Measurements from ENCODE around the gene NPC2.

NPC2 gene

GRCh38 chr14:74518221-74518620 lies 25.1 kb upstream of the NPC2 start:
- no peak for DNase-seq

GRCh38 chr14:74517731-74518130 lies 24.6 kb upstream of the NPC2 start:
- DNase-seq, result no peak

- DNase-seq, result no peak
Observed at GRCh38 chr14:74516451-74517160, 23.5 kb upstream of the NPC2 start.

- DNase-seq, result no peak
Observed at GRCh38 chr14:74515891-74516412, 22.8 kb upstream of the NPC2 start.

GRCh38 chr14:74514471-74514941 lies 21.4 kb upstream of the NPC2 start:
- DNase-seq, result no peak

- no peak for DNase-seq
Observed at GRCh38 chr14:74511966-74512830, 19.1 kb upstream of the NPC2 start.

GRCh38 chr14:74510959-74511409 lies 17.9 kb upstream of the NPC2 start:
- DNase-seq, result no peak

- no peak for DNase-seq
Observed at GRCh38 chr14:74510223-74510931, 17.3 kb upstream of the NPC2 start.

GRCh38 chr14:74509587-74510222 lies 16.6 kb upstream of the NPC2 start:
- no peak for DNase-seq

- DNase-seq, result no peak
Observed at GRCh38 chr14:74508844-74509428, 15.8 kb upstream of the NPC2 start.

GRCh38 chr14:74508292-74508731 lies 15.2 kb upstream of the NPC2 start:
- peak; percentile 73 for DNase-seq

GRCh38 chr14:74507840-74508239 lies 14.7 kb upstream of the NPC2 start:
- no peak for DNase-seq

GRCh38 chr14:74507085-74507484 lies 14.0 kb upstream of the NPC2 start:
- DNase-seq, result no peak

GRCh38 chr14:74506411-74506851 lies 13.3 kb upstream of the NPC2 start:
- no peak for DNase-seq

- DNase-seq, result no peak
Observed at GRCh38 chr14:74505831-74506230, 12.7 kb upstream of the NPC2 start.

GRCh38 chr14:74504874-74505720 lies 12.0 kb upstream of the NPC2 start:
- no peak for DNase-seq

- DNase-seq, result no peak
Observed at GRCh38 chr14:74504412-74504811, 11.3 kb upstream of the NPC2 start.

GRCh38 chr14:74503938-74504335 lies 10.8 kb upstream of the NPC2 start:
- no peak for DNase-seq

- DNase-seq, result no peak
Observed at GRCh38 chr14:74503291-74503937, 10.3 kb upstream of the NPC2 start.

GRCh38 chr14:74502236-74503019 lies 9.3 kb upstream of the NPC2 start:
- DNase-seq, result peak; percentile 29

Measured in NCI-H524 treated with DMSO at 0.1 percent for 48 hours (cell line).